ENCODE data around the gene GPAT2.
"Not testable (repeated sequence)": the region's sequence is repeated elsewhere in the genome, so short reads cannot be mapped to it uniquely, and the experiment has no call there.

GPAT2 gene

DNA sequence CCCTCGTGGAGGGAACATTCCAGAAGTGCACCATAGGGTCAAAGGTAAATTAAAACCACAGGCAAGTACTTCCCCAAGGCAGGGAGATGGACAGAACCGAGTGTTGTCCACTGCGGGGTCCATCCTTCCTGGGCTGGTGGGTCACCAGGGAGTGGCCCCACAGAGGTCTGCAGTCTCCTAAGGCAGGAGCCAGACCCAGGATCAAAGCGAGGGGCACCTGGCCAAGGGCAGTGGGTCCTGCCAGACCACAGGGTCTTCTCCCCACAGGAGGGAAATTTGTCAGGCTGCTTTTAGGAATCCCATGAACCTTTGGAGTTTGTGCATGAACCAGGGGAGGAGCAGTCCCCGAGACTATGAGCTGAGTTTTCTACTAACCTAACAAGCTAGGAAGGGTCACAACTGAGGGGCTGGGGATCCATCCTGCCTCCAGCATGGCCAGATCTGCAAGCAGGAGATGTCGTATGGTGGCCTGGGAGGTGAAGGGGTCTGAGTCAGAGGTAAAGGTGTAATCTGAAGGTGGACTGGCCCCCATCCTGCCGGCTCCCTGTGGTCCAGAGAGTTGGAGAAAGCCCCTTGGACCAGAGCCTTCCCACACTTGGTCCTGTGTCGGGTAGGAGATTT, 26.6 kb upstream of the GPAT2 start:
- H3K27me3 ChIP-seq (ENCODE audit: insufficient read depth, low read length, poor library complexity, severe bottlenecking); H3K4me2 ChIP-seq (ENCODE audit: low read depth, low read length, poor library complexity, severe bottlenecking); H2AFZ ChIP-seq (ENCODE audit: low read length); H3K79me2 ChIP-seq (ENCODE audit: insufficient read depth, low read length); H3K36me3 ChIP-seq (ENCODE audit: insufficient read depth, low read length); H3K9ac ChIP-seq (ENCODE audit: low read depth, low read length, poor library complexity, severe bottlenecking); H3K9me3 ChIP-seq (ENCODE audit: insufficient read depth, low read depth, low read length); H3K9me2 ChIP-seq (replicated peaks; ENCODE audit: low read depth, low read length); H3K4me1 ChIP-seq (ENCODE audit: insufficient read depth, low read length, poor library complexity, severe bottlenecking); H4K20me1 ChIP-seq (ENCODE audit: insufficient read depth, low read length, poor library complexity, severe bottlenecking); H3K4me3 ChIP-seq (ENCODE audit: low read length, poor library complexity, severe bottlenecking); H3F3A ChIP-seq (ENCODE audit: low read depth): not testable (repeated sequence)

DNA sequence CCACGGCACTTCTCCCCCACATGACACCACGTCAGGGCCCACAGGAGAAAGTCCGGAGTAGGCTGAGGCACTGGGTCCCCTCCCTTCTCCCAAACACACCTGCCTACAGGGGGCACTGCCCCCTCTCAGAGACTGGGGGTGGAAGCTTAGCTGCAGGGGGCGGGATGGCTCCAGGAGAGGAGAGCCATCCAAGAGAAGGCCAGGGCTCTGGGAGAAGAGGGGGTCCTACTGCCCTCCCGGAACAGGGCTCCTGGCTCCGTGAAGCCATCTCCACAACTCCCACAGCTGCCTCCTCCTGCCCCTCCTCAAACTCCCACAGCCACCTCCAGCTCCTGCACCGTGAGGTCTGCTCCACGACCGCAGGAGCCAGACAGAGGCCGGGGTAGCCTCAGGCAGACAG, 25.6 kb upstream of the GPAT2 start:
- not testable (repeated sequence) for H3K4me1 ChIP-seq (ENCODE audit: insufficient read depth, low read length, poor library complexity, severe bottlenecking); H3K79me2 ChIP-seq (ENCODE audit: insufficient read depth, low read length); H3K36me3 ChIP-seq (ENCODE audit: insufficient read depth, low read length); H3K9ac ChIP-seq (ENCODE audit: low read depth, low read length, poor library complexity, severe bottlenecking); H3K27me3 ChIP-seq (ENCODE audit: insufficient read depth, low read length, poor library complexity, severe bottlenecking); H3F3A ChIP-seq (ENCODE audit: low read depth); H3K9me2 ChIP-seq (replicated peaks; ENCODE audit: low read depth, low read length); H4K20me1 ChIP-seq (ENCODE audit: insufficient read depth, low read length, poor library complexity, severe bottlenecking); H3K4me2 ChIP-seq (ENCODE audit: low read depth, low read length, poor library complexity, severe bottlenecking); H3K4me3 ChIP-seq (ENCODE audit: low read length, poor library complexity, severe bottlenecking); H2AFZ ChIP-seq (ENCODE audit: low read length); H3K9me3 ChIP-seq (ENCODE audit: insufficient read depth, low read depth, low read length)

DNA sequence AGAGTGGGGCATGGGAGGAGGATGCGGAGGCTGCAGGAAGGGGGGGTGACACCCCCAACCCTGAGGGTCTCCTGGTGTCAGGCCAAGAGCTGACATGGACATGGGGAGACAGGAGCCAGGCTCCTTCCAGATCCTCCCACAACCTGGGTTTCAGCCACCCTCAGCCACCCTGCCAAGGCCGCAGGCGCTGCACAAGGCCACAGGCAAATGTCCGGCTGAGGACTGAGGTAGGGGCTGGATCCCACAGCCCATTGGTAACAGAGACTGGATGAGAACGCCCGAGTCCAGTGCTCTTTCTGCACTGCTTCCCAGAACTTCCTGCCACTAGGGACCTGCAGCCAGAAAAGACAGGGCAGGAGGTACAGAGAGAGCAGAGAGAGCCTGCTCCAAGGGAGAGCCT, 24.7 kb upstream of the GPAT2 start:
- H3K4me3 ChIP-seq (ENCODE audit: low read length, poor library complexity, severe bottlenecking); H3K79me2 ChIP-seq (ENCODE audit: insufficient read depth, low read length); H3K4me1 ChIP-seq (ENCODE audit: insufficient read depth, low read length, poor library complexity, severe bottlenecking); H3K27me3 ChIP-seq (ENCODE audit: insufficient read depth, low read length, poor library complexity, severe bottlenecking); H3K4me2 ChIP-seq (ENCODE audit: low read depth, low read length, poor library complexity, severe bottlenecking); H3K9me2 ChIP-seq (replicated peaks; ENCODE audit: low read depth, low read length); H3F3A ChIP-seq (ENCODE audit: low read depth); H4K20me1 ChIP-seq (ENCODE audit: insufficient read depth, low read length, poor library complexity, severe bottlenecking); H3K36me3 ChIP-seq (ENCODE audit: insufficient read depth, low read length); H2AFZ ChIP-seq (ENCODE audit: low read length); H3K9me3 ChIP-seq (ENCODE audit: insufficient read depth, low read depth, low read length); H3K9ac ChIP-seq (ENCODE audit: low read depth, low read length, poor library complexity, severe bottlenecking): not testable (repeated sequence)

DNA sequence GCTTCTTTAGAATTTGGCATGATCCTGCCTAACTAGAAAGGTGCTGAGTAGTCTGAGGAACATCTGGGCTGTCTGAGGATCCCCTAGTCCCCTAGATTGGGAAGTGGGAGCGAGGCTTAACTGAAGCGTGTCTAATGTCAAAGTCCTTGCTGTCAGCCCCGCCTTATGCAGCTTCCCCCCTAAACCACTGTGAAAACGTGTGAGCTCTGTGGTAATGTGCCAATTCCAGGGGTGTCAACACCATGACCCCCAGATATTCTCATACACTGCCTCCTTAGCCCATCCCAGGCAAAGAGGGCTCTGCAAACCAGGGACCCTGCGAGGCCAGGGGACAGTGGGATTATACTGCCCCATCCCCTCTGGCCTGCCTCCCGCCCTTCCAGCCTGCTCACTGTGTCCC, 21.1 kb upstream of the GPAT2 start:
- H2AFZ ChIP-seq (ENCODE audit: low read length); H3K9ac ChIP-seq (ENCODE audit: low read depth, low read length, poor library complexity, severe bottlenecking); H3K4me1 ChIP-seq (ENCODE audit: insufficient read depth, low read length, poor library complexity, severe bottlenecking); H3K9me3 ChIP-seq (ENCODE audit: insufficient read depth, low read depth, low read length); H3K9me2 ChIP-seq (replicated peaks; ENCODE audit: low read depth, low read length); H3K79me2 ChIP-seq (ENCODE audit: insufficient read depth, low read length); H3K36me3 ChIP-seq (ENCODE audit: insufficient read depth, low read length); H3F3A ChIP-seq (ENCODE audit: low read depth); H3K4me2 ChIP-seq (ENCODE audit: low read depth, low read length, poor library complexity, severe bottlenecking); H3K4me3 ChIP-seq (ENCODE audit: low read length, poor library complexity, severe bottlenecking); H4K20me1 ChIP-seq (ENCODE audit: insufficient read depth, low read length, poor library complexity, severe bottlenecking); H3K27me3 ChIP-seq (ENCODE audit: insufficient read depth, low read length, poor library complexity, severe bottlenecking): not testable (repeated sequence)

DNA sequence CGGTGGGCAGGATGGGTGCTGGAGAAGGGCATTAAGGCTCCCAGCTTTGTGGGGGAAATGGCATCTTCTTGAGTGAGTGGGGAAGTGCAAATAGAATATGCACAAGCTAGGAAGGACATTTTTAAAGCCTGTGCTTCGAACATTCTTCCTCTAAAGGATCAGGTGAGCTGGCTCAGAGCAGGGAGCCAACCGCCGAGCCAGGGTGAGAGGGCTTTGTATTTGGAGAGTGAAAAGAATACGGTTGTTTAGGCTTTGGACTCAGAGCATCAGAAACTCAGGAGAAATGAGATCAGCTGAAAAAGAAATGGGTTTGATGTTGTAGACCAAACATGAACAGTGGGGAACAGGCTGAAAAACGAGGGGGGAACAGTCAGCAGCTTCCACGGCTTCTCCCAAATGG, 19.8 kb upstream of the GPAT2 start:
- H3K9ac ChIP-seq (ENCODE audit: low read depth, low read length, poor library complexity, severe bottlenecking); H3K9me3 ChIP-seq (ENCODE audit: insufficient read depth, low read depth, low read length); H3K9me2 ChIP-seq (replicated peaks; ENCODE audit: low read depth, low read length); H3K27me3 ChIP-seq (ENCODE audit: insufficient read depth, low read length, poor library complexity, severe bottlenecking); H3K4me1 ChIP-seq (ENCODE audit: insufficient read depth, low read length, poor library complexity, severe bottlenecking); H4K20me1 ChIP-seq (ENCODE audit: insufficient read depth, low read length, poor library complexity, severe bottlenecking); H3K36me3 ChIP-seq (ENCODE audit: insufficient read depth, low read length); H2AFZ ChIP-seq (ENCODE audit: low read length); H3K4me3 ChIP-seq (ENCODE audit: low read length, poor library complexity, severe bottlenecking); H3K79me2 ChIP-seq (ENCODE audit: insufficient read depth, low read length); H3K4me2 ChIP-seq (ENCODE audit: low read depth, low read length, poor library complexity, severe bottlenecking); H3F3A ChIP-seq (ENCODE audit: low read depth): not testable (repeated sequence)

DNA sequence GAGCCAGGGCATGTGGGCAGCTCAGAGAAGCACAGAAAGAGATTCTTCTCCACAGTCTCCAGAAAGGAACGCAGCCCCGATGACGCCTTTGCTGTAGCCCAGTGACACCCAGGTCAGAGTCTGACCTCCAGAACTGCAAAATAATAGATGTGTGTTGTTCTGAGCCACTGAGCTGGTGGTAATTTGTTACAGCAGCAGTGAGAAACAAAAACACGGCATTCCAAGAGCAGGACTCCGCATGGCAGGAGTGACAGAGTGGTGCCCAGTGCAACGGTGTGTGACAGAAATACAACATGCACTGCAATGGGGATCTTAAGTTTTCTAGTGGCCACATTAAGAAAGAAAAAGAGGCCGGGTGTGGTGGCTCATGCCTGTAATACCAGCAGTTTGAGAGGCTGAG, 18.7 kb upstream of the GPAT2 start:
- not testable (repeated sequence) for H4K20me1 ChIP-seq (ENCODE audit: insufficient read depth, low read length, poor library complexity, severe bottlenecking); H3K9me3 ChIP-seq (ENCODE audit: insufficient read depth, low read depth, low read length); H2AFZ ChIP-seq (ENCODE audit: low read length); H3K4me1 ChIP-seq (ENCODE audit: insufficient read depth, low read length, poor library complexity, severe bottlenecking); H3K4me3 ChIP-seq (ENCODE audit: low read length, poor library complexity, severe bottlenecking); H3K36me3 ChIP-seq (ENCODE audit: insufficient read depth, low read length); H3K27me3 ChIP-seq (ENCODE audit: insufficient read depth, low read length, poor library complexity, severe bottlenecking); H3K9ac ChIP-seq (ENCODE audit: low read depth, low read length, poor library complexity, severe bottlenecking); H3K4me2 ChIP-seq (ENCODE audit: low read depth, low read length, poor library complexity, severe bottlenecking); H3K79me2 ChIP-seq (ENCODE audit: insufficient read depth, low read length); H3F3A ChIP-seq (ENCODE audit: low read depth); H3K9me2 ChIP-seq (replicated peaks; ENCODE audit: low read depth, low read length)

DNA sequence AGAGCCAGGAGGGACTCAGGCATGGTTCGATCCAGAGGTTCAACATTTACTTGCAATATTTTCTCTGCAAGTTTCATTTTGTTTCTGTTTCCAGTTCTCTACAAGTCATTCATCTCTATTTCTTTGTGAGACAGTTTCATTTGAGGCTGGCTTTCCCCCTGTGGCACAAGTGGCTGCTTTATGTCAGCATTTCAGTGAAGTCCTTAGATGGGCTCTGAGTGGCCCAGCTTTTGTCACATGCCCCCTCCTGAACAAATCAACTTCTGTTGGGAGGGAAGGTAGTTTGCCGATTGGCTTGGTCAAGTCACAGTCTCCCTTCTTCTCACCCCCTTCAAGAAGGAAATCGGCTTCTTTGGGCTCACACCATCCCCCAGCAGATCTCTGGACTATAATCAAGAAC, 17.9 kb upstream of the GPAT2 start:
- not testable (repeated sequence) for H3K9me3 ChIP-seq (ENCODE audit: insufficient read depth, low read depth, low read length); H3F3A ChIP-seq (ENCODE audit: low read depth); H3K9me2 ChIP-seq (replicated peaks; ENCODE audit: low read depth, low read length); H2AFZ ChIP-seq (ENCODE audit: low read length); H3K4me3 ChIP-seq (ENCODE audit: low read length, poor library complexity, severe bottlenecking); H4K20me1 ChIP-seq (ENCODE audit: insufficient read depth, low read length, poor library complexity, severe bottlenecking); H3K4me1 ChIP-seq (ENCODE audit: insufficient read depth, low read length, poor library complexity, severe bottlenecking); H3K36me3 ChIP-seq (ENCODE audit: insufficient read depth, low read length); H3K27me3 ChIP-seq (ENCODE audit: insufficient read depth, low read length, poor library complexity, severe bottlenecking); H3K9ac ChIP-seq (ENCODE audit: low read depth, low read length, poor library complexity, severe bottlenecking); H3K79me2 ChIP-seq (ENCODE audit: insufficient read depth, low read length); H3K4me2 ChIP-seq (ENCODE audit: low read depth, low read length, poor library complexity, severe bottlenecking)

DNA sequence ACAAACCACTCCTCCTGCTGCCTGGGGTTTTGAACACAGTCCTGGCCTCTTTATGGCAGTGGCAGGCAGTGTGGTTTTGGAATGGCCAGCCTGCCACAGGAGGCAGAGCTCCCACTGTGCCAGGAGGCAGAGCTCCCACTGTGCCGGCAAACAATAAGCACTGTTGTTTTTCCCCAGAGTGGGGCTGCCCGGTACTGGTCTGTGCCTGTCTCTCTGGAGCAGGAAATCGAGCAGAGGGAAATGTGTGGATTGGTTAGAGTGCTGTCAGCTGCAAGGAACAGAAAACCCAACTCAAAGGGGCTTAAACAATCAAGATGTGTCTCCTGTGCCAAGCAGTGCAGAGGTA, 15.2 kb upstream of the GPAT2 start:
- not testable (repeated sequence) for H3K4me3 ChIP-seq (ENCODE audit: low read length, poor library complexity, severe bottlenecking); H3K9me3 ChIP-seq (ENCODE audit: insufficient read depth, low read depth, low read length); H3K4me1 ChIP-seq (ENCODE audit: insufficient read depth, low read length, poor library complexity, severe bottlenecking); H3K36me3 ChIP-seq (ENCODE audit: insufficient read depth, low read length); H4K20me1 ChIP-seq (ENCODE audit: insufficient read depth, low read length, poor library complexity, severe bottlenecking); H3K79me2 ChIP-seq (ENCODE audit: insufficient read depth, low read length); H2AFZ ChIP-seq (ENCODE audit: low read length); H3F3A ChIP-seq (ENCODE audit: low read depth); H3K9ac ChIP-seq (ENCODE audit: low read depth, low read length, poor library complexity, severe bottlenecking); H3K4me2 ChIP-seq (ENCODE audit: low read depth, low read length, poor library complexity, severe bottlenecking); H3K9me2 ChIP-seq (replicated peaks; ENCODE audit: low read depth, low read length); H3K27me3 ChIP-seq (ENCODE audit: insufficient read depth, low read length, poor library complexity, severe bottlenecking)
